Activated CD4-positive, alpha-beta T cell treated with anti-CD3 and anti-CD28 coated beads, Interleukin-2, amount 50 U/mL, for 24 hours (primary cell): Measurements from ENCODE around the gene GRIP2.
A peak's percentile ranks its signal among the peaks of the same experiment; 100 is the strongest.

Experiments
- DNase-seq, 2 donors: peaks; one replicate each; pipeline ENCODE4 v3.0.0-alpha.2; 2020; ENCODE audit warnings: low read depth in 1 of 2, low spot score in 1 of 2

Gene GRIP2

GRCh38 chr3:14470461-14470860 is 69.7 kb downstream of the GRIP2 start:
- DNase-seq: no peak

- DNase-seq: no peak
Observed at GRCh38 chr3:14468621-14468981, 71.5 kb downstream of the GRIP2 start.

- DNase-seq: peak in 1 of 2 donors; percentile 10
Observed at GRCh38 chr3:14467814-14468620, 72.1 kb downstream of the GRIP2 start.

- no peak for DNase-seq
Observed at GRCh38 chr3:14466179-14466903, 73.8 kb downstream of the GRIP2 start.

- DNase-seq: no peak
Observed at GRCh38 chr3:14465425-14465824, 74.7 kb downstream of the GRIP2 start.

- no peak for DNase-seq
Observed at GRCh38 chr3:14464521-14464920, 75.6 kb downstream of the GRIP2 start.

- DNase-seq: no peak
Observed at GRCh38 chr3:14464141-14464465, 76.0 kb downstream of the GRIP2 start.

GRCh38 chr3:14463330-14464140 is 76.6 kb downstream of the GRIP2 start:
- no peak for DNase-seq

GRCh38 chr3:14462738-14463137 is 77.4 kb downstream of the GRIP2 start:
- peak in 1 of 2 donors; percentile 23 for DNase-seq

- DNase-seq: no peak
Observed at GRCh38 chr3:14461748-14462324, 78.3 kb downstream of the GRIP2 start.

- no peak for DNase-seq
Observed at GRCh38 chr3:14461006-14461747, 79.0 kb downstream of the GRIP2 start.

GRCh38 chr3:14460342-14461005 is 79.7 kb downstream of the GRIP2 start:
- no peak for DNase-seq

- DNase-seq: no peak
Observed at GRCh38 chr3:14459787-14460186, 80.4 kb downstream of the GRIP2 start.

GRCh38 chr3:14459384-14459783 is 80.8 kb downstream of the GRIP2 start:
- DNase-seq: no peak

- DNase-seq: no peak
Observed at GRCh38 chr3:14458434-14459275, 81.5 kb downstream of the GRIP2 start.

GRCh38 chr3:14457999-14458398 is 82.1 kb downstream of the GRIP2 start:
- DNase-seq: no peak

GRCh38 chr3:14457481-14457880 is 82.7 kb downstream of the GRIP2 start:
- no peak for DNase-seq

- no peak for DNase-seq
Observed at GRCh38 chr3:14456794-14457193, 83.3 kb downstream of the GRIP2 start.

GRCh38 chr3:14455571-14456317 is 84.4 kb downstream of the GRIP2 start:
- no peak for DNase-seq
